A673 (cell line): Measurements from ENCODE around the gene TXNRD3. TPM values are rescaled to one million over a fixed set of nuclear protein-coding genes. Genes with fewer than 3 reads are reported as not detected.

Experiments used
- BruUV-seq: library from RNA; stranded (reverse); fragments of 400-500 nt; replicated peaks from 2 replicates; lab custom pipeline; 2021; lab: Mats Ljungman, UMichigan
- CTCF ChIA-PET: fragments of 300-600 bp; sonication (Branson Sonifier 250); formaldehyde crosslinking; loops from one replicate; lab custom pipeline; 2022; ENCODE audit warnings: antibody characterized with exemption; lab: Charles Lee
- POLR2A ChIA-PET: fragments of 300-600 bp; sonication (Branson Sonifier 250); formaldehyde crosslinking; loops from one replicate; lab custom pipeline; 2022; ENCODE audit warnings: antibody characterized with exemption; ENCODE audit not compliant: low non-redundant PET; lab: Charles Lee
- DNase-seq: peaks from one replicate; pipeline ENCODE4 v3.0.0-alpha.2; 2015; ENCODE audit warnings: low spot score
- H3K27ac ChIP-seq: fragments of 200-600 bp; sonication (generic); 2 replicates; pipeline ENCODE4 v1.5.1; 2016; ENCODE audit warnings: mixed run types, low read depth, mild to moderate bottlenecking, mixed read lengths, antibody characterized with exemption, low read length; ENCODE audit not compliant: poor library complexity, severe bottlenecking
- H3K27me3 ChIP-seq: fragments of 200-600 bp; sonication (generic); replicated peaks from 2 replicates; pipeline ENCODE4 v1.6.1; 2017; ENCODE audit warnings: mixed run types, low read depth, mild to moderate bottlenecking, mixed read lengths, antibody characterized with exemption, low read length; ENCODE audit not compliant: insufficient read depth, poor library complexity
- H3K36me3 ChIP-seq: fragments of 200-600 bp; sonication (generic); 2 replicates; pipeline ENCODE4 v1.6.1; 2016; ENCODE audit warnings: mixed run types, mild to moderate bottlenecking, mixed read lengths, antibody characterized with exemption, low read length; ENCODE audit not compliant: insufficient read depth, poor library complexity, severe bottlenecking
- H3K4me1 ChIP-seq: fragments of 200-600 bp; sonication (generic); 2 replicates; pipeline ENCODE4 v1.6.1; 2017; ENCODE audit warnings: mixed run types, mild to moderate bottlenecking, mixed read lengths, antibody characterized with exemption, low read length; ENCODE audit not compliant: insufficient read depth, poor library complexity, severe bottlenecking
- H3K4me3 ChIP-seq: fragments of 200-600 bp; sonication (generic); 2 replicates; pipeline ENCODE4 v1.5.1; 2016; ENCODE audit warnings: low read depth, mixed run types, mild to moderate bottlenecking, mixed read lengths, low read length; ENCODE audit not compliant: poor library complexity, severe bottlenecking
- H3K9me3 ChIP-seq: fragments of 200-600 bp; sonication (generic); 2 replicates; pipeline ENCODE4 v1.6.1; 2016; ENCODE audit warnings: mixed run types, low read depth, mild to moderate bottlenecking, mixed read lengths, antibody characterized with exemption, low read length; ENCODE audit not compliant: poor library complexity, severe bottlenecking
- EZH2 ChIP-seq: fragments of 200-600 bp; sonication (generic); IDR thresholded peaks from 2 replicates; pipeline ENCODE4 v1.6.1; 2017; ENCODE audit warnings: borderline replicate concordance, low read depth, mild to moderate bottlenecking, mixed read lengths, antibody characterized with exemption, low read length; ENCODE audit not compliant: poor library complexity, severe bottlenecking
- intact Hi-C: fragments of 100-400 bp; cut with micrococcal nuclease; formaldehyde crosslinking; loops from one replicate; pipeline ENCODE4 v1.10.0; 2022; ENCODE audit not compliant: unreplicated experiment
- total RNA-seq: library from RNA; stranded (reverse); gene quantifications from 2 replicates; pipeline ENCODE4 v1.2.3, GENCODE V29; 2021
- TF ChIP-seq, protein P1 (sequence below): fragments of 300-800, 200-600 bp; sonication (generic); conservative IDR thresholded peaks from 2 replicates; pipeline ENCODE4 v1.5.1; 2017; ENCODE audit warnings: low read depth, mild to moderate bottlenecking, antibody characterized with exemption, low read length, moderate library complexity, mixed read lengths

Gene TXNRD3
- total RNA-seq, 1 experiment from 2014 or later = 4.1 TPM

DNA sequence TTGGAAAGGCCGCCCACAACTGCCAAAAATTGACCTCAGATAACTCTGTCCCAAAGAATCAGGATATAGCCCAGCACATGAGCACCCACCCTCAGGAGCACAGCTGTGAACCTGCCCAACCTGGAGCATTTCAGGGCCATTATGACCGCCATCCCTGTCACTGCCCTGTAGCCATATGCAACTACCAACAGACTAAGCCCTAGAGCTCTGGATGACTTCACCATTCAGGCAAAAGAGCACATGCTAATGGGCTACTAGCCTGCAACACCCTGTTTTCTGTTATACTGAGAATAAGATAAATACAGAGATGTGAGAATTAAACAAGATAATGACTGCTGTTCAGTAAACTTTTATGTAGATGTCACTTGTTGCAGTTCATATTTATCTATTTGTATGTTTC is 45.0 kb downstream of the TXNRD3 start:
- intact Hi-C loops = no loop called here
- CTCF ChIA-PET = no interaction called here
- no TSS peak for BruUV-seq

DNA sequence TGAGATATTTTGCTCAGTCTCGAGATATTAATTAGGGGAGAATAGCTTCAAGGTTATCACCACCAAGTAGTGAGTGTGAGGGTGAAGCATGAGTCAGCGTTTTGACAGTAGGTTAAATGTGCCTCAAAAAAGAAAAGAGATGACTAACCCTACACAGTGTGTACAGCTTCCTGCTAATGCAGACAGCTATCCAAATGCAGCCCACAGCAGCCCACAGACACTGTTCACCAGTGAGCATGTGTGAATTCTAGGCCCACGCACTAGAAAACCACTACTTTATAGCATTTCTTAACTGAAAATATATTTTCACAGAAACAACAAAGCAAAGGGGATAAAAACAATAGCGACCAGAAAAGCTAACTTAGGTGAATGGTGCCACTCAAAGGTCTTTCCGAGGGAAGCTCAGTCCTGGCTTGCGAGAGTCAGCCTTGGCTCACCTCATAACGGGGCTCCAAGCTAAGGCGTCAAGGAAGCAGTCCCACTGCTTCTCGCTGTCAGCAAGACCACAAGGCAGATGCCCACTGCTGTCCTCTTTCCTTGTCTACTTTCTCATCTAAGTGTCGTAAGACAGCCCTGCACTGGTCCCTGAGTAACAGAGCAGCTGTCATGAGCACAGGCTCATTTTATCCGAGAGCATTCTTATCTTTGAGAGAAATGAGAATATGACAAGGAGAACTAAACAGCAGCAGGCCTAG is 47.6 kb downstream of the TXNRD3 start:
- no peak for DNase-seq
- no peak for TF ChIP-seq EZH2
- TF ChIP-seq, protein P1, sequence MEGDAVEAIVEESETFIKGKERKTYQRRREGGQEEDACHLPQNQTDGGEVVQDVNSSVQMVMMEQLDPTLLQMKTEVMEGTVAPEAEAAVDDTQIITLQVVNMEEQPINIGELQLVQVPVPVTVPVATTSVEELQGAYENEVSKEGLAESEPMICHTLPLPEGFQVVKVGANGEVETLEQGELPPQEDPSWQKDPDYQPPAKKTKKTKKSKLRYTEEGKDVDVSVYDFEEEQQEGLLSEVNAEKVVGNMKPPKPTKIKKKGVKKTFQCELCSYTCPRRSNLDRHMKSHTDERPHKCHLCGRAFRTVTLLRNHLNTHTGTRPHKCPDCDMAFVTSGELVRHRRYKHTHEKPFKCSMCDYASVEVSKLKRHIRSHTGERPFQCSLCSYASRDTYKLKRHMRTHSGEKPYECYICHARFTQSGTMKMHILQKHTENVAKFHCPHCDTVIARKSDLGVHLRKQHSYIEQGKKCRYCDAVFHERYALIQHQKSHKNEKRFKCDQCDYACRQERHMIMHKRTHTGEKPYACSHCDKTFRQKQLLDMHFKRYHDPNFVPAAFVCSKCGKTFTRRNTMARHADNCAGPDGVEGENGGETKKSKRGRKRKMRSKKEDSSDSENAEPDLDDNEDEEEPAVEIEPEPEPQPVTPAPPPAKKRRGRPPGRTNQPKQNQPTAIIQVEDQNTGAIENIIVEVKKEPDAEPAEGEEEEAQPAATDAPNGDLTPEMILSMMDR = no peak
- Histone ChIP-seq H3K9me3 (no peaks in the 10 kb centered on the region), H3K36me3 (no peaks in the 10 kb centered on the region), H3K27me3 (no peaks in the 10 kb centered on the region), H3K4me3 (no peak overlapping the region), H3K27ac (no peak overlapping the region), H3K4me1 (no peaks in the 10 kb centered on the region)
- intact Hi-C loops = no loop called here
- no TSS peak for BruUV-seq
- ChIA-PET CTCF (no interaction called here), POLR2A (no interaction called here)

More for the DNA sequence above, 45.0 kb downstream of the TXNRD3 start:
- no peak for TF ChIP-seq EZH2
- TF ChIP-seq, protein P1 = no peak
- DNase-seq = no peak
- Histone ChIP-seq H3K36me3 (no peaks in the 10 kb centered on the region), H3K9me3 (no peaks in the 10 kb centered on the region), H3K4me3 (no peak overlapping the region), H3K4me1 (no peaks in the 10 kb centered on the region), H3K27me3 (no peaks in the 10 kb centered on the region), H3K27ac (no peak overlapping the region)
- POLR2A ChIA-PET = no interaction called here

DNA sequence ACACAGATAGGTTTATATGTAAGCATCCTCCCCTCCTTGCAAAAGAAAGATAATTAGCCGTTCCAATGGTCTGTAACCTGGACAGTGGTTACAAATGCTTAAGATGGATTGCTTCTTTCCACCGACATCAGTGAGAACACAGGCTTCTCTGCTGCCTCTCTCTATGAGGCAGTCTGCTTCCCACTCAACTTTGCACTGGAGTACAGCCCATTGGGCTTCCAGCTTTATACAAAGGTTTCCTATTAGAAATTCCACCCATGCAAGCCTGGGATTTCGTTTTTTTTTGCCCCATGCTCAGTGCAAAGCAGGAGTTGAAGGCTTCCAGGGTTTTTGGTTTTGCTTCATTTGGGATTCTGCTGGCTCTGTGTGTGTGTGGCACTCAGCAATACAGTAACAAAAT is 48.9 kb downstream of the TXNRD3 start:
- no peaks in the 10 kb centered on the region for H3K9me3 ChIP-seq
- H3K27ac ChIP-seq = no peak overlapping the region
- intact Hi-C loops = no loop called here
- no peaks in the 10 kb centered on the region for H3K36me3 ChIP-seq
- no peaks in the 10 kb centered on the region for H3K27me3 ChIP-seq
- BruUV-seq = no TSS peak
- H3K4me1 ChIP-seq = no peaks in the 10 kb centered on the region
- H3K4me3 ChIP-seq = no peak overlapping the region
- ChIA-PET POLR2A (no interaction called here), CTCF (no interaction called here)
- no peak for DNase-seq
- TF ChIP-seq EZH2 = no peak
- TF ChIP-seq, protein P1 = no peak
